ENCODE results near the gene KPNB1.

DNA sequence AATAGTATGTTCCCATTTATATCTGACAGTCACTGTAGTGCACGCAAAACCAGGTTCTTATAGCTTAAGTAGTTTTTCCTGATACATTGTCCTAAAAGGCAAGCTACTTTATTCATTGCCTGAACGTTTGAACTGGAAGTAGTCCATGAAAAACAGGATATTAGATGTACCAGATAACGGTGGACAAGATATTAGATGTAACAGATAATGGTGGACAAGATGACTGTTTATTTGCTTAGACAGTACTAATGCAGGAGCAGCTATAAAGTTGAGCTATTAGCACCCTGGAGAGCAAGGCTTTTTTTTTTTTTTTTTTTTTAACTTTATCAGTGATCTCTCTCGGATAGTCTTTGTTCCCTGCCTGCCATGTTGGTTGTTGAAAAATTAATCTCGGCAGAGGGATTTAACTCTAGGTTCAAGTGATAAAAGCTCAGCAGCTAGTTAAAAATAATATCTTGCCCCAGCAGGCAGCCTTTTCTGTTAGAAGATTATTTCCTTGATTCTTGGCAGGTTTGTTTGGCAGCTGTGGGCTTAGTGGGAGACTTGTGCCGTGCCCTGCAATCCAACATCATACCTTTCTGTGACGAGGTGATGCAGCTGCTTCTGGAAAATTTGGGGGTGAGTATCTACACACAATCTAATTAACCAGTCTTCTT, 26.9 kb downstream of the KPNB1 start:
- no peak for TF ChIP-seq GATA2 (IDR thresholded peaks at IDR 0.05; ENCODE audit: low read depth, low read length)
- no peak for TF ChIP-seq GATA3 (IDR thresholded peaks at IDR 0.05; ENCODE audit: low read depth, low read length)
